Tibial nerve (tissue), 3 donors: ENCODE measurements around the gene SFTPD.

Experiments used
- CTCF ChIP-seq, 5 experiments: fragments of 200-600 bp in 3 of 5; fragments of 450-650 bp in 2 of 5; sonication (generic) in 3 of 5; IDR thresholded peaks; one replicate each; pipeline ENCODE4 v1.5.1; 2016 to 2019; ENCODE audit warnings: antibody characterized with exemption in 5 of 5, mild to moderate bottlenecking in 3 of 5, moderate library complexity in 2 of 5
- POLR2A ChIP-seq, 2 donors: fragments of 450-650 bp; IDR thresholded peaks; one replicate each; pipeline ENCODE4 v1.6.1; 2017; ENCODE audit warnings: antibody characterized with exemption in 2 of 2, mild to moderate bottlenecking in 2 of 2, moderate library complexity in 2 of 2

GRCh38 chr10:79936625-79937615 lies 12.0 kb downstream of the SFTPD start:
- no peak for TF ChIP-seq POLR2A (IDR thresholded peaks at IDR 0.05)
- TF ChIP-seq CTCF (IDR thresholded peaks at IDR 0.05), result no peak
